ENCODE results near the gene DYNLRB2.

- TF ChIP-seq, protein P1, sequence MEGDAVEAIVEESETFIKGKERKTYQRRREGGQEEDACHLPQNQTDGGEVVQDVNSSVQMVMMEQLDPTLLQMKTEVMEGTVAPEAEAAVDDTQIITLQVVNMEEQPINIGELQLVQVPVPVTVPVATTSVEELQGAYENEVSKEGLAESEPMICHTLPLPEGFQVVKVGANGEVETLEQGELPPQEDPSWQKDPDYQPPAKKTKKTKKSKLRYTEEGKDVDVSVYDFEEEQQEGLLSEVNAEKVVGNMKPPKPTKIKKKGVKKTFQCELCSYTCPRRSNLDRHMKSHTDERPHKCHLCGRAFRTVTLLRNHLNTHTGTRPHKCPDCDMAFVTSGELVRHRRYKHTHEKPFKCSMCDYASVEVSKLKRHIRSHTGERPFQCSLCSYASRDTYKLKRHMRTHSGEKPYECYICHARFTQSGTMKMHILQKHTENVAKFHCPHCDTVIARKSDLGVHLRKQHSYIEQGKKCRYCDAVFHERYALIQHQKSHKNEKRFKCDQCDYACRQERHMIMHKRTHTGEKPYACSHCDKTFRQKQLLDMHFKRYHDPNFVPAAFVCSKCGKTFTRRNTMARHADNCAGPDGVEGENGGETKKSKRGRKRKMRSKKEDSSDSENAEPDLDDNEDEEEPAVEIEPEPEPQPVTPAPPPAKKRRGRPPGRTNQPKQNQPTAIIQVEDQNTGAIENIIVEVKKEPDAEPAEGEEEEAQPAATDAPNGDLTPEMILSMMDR (IDR thresholded peaks at IDR 0.05), result no peak
- TF ChIP-seq SIN3A (IDR thresholded peaks at IDR 0.05; ENCODE audit: borderline replicate concordance, low read depth, low read length) (peak; percentile 77; the same call in 1 of the 2 replicates), IRF3 (IDR thresholded peaks at IDR 0.05; ENCODE audit: low read depth, low read length) (no peak), POLR2AphosphoS5 (IDR thresholded peaks at IDR 0.05; ENCODE audit: low read depth, low read length) (peak; percentile 65; the same call in 1 of the 2 replicates), TAF1 (IDR thresholded peaks at IDR 0.05; ENCODE audit: borderline replicate concordance, low read depth, low read length) (peak; percentile 38; the same call in 1 of the 2 replicates), TCF12 (IDR thresholded peaks at IDR 0.05) (no peak), PBX3 (IDR thresholded peaks at IDR 0.05) (no peak), EP300 (IDR thresholded peaks at IDR 0.05; ENCODE audit: borderline replicate concordance in 1 of 2, low read depth in 1 of 2, low read length in 1 of 2) (no peak), FOXJ3 (CRISPR knock-in tag; IDR thresholded peaks at IDR 0.05) (no peak), SMC3 (IDR thresholded peaks at IDR 0.05; ENCODE audit: low read depth, low read length) (no peak), GABPA (IDR thresholded peaks at IDR 0.05; ENCODE audit: low read depth) (peak; percentile 70)
- TF ChIP-seq, protein P2, sequence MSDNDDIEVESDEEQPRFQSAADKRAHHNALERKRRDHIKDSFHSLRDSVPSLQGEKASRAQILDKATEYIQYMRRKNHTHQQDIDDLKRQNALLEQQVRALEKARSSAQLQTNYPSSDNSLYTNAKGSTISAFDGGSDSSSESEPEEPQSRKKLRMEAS (IDR thresholded peaks at IDR 0.05; ENCODE audit: low read depth), result peak; percentile 39
- TF ChIP-seq, protein P3, sequence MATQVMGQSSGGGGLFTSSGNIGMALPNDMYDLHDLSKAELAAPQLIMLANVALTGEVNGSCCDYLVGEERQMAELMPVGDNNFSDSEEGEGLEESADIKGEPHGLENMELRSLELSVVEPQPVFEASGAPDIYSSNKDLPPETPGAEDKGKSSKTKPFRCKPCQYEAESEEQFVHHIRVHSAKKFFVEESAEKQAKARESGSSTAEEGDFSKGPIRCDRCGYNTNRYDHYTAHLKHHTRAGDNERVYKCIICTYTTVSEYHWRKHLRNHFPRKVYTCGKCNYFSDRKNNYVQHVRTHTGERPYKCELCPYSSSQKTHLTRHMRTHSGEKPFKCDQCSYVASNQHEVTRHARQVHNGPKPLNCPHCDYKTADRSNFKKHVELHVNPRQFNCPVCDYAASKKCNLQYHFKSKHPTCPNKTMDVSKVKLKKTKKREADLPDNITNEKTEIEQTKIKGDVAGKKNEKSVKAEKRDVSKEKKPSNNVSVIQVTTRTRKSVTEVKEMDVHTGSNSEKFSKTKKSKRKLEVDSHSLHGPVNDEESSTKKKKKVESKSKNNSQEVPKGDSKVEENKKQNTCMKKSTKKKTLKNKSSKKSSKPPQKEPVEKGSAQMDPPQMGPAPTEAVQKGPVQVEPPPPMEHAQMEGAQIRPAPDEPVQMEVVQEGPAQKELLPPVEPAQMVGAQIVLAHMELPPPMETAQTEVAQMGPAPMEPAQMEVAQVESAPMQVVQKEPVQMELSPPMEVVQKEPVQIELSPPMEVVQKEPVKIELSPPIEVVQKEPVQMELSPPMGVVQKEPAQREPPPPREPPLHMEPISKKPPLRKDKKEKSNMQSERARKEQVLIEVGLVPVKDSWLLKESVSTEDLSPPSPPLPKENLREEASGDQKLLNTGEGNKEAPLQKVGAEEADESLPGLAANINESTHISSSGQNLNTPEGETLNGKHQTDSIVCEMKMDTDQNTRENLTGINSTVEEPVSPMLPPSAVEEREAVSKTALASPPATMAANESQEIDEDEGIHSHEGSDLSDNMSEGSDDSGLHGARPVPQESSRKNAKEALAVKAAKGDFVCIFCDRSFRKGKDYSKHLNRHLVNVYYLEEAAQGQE (IDR thresholded peaks at IDR 0.05; ENCODE audit: low read depth, low read length), result no peak
Measured at GRCh38 chr16:80540516-80541305, at the start of gene DYNLRB2.

Data from SK-N-SH (cell line).